K562 (cell line): ENCODE measurements around the gene SLC8A2. TPM values are rescaled to one million over a fixed set of nuclear protein-coding genes. Genes with fewer than 3 reads are reported as not detected.

ENCODE experiments used
- ATAC-seq: fragments of 200-7000 bp; cut with Tn5 transposase; 3 replicates; pipeline ENCODE4 v1.9.1; 2020; ENCODE audit warnings: moderate library complexity
- BruUV-seq: library from RNA; stranded (reverse); fragments of 400-500 nt; replicated peaks from 2 replicates; lab custom pipeline; 2021; lab: Mats Ljungman, UMichigan
- CTCF ChIA-PET: fragments of 300-600 bp; formaldehyde crosslinking; extraction: SDS; loops from one replicate; lab custom pipeline; 2021; ENCODE audit warnings: low intra/inter-chr PET ratio; lab: Yijun Ruan, JAX
- POLR2A ChIA-PET: fragments of 300-600, 350-650 bp; sonication (Branson Sonifier 250); formaldehyde crosslinking; extraction: SDS; loops from one replicate; lab custom pipeline; 2021; ENCODE audit warnings: antibody characterized with exemption, inconsistent platforms; lab: Yijun Ruan, JAX
- DNase-seq, 4 experiments: peaks; one replicate each; pipeline versions ENCODE4 v3.0.0 to v3.0.0-alpha.2; 2011 to 2018; ENCODE audit warnings: low spot score in 3 of 4, mixed read lengths in 3 of 4; ENCODE audit errors: extremely low read depth in 1 of 4
- FAIRE-seq: peaks from 2 replicates; lab custom pipeline; 2011; peaks lifted over from hg19 to GRCh38; lab: Jason Lieb, UNC
- H2AFZ ChIP-seq: 2 replicates; pipeline ENCODE4 v1.6.0; 2011; ENCODE audit warnings: low read depth, low read length, control low read depth, inconsistent platforms
- H3K27ac ChIP-seq: fragments of 200-600 bp; 3 replicates; pipeline ENCODE4 v1.8.0; 2011; ENCODE audit warnings: low read depth, mild to moderate bottlenecking, control low read depth, inconsistent platforms, low read length, moderate library complexity, mixed read lengths; ENCODE audit errors: extremely low read depth
- H3K27me3 ChIP-seq, 2 experiments: fragments of 300-600 bp in 1 of 2; 2 replicates in 1 of 2; 3 replicates in 1 of 2; pipeline versions ENCODE4 v1.6.0 to v1.8.0; 2011; ENCODE audit warnings: inconsistent platforms in 2 of 2, low read length in 2 of 2, mild to moderate bottlenecking in 1 of 2, mixed read lengths in 1 of 2, moderate library complexity in 1 of 2; ENCODE audit not compliant: control insufficient read depth in 2 of 2, insufficient read depth in 2 of 2
- H3K36me3 ChIP-seq: fragments of 300-600 bp; 3 replicates; pipeline ENCODE4 v1.8.0; 2011; ENCODE audit warnings: mild to moderate bottlenecking, low read length, inconsistent platforms; ENCODE audit not compliant: control insufficient read depth, insufficient read depth
- H3K4me1 ChIP-seq, 2 experiments: fragments of 200-600 bp in 1 of 2; replicated peaks in 1 of 2; 2 replicates in 1 of 2; 3 replicates in 1 of 2; pipeline versions ENCODE4 v1.5.1 to v1.8.0; 2011; ENCODE audit warnings: inconsistent platforms in 2 of 2, low read length in 2 of 2, mild to moderate bottlenecking in 1 of 2, mixed read lengths in 1 of 2, moderate library complexity in 1 of 2; ENCODE audit not compliant: control insufficient read depth in 2 of 2, insufficient read depth in 2 of 2
- H3K4me2 ChIP-seq: 2 replicates; pipeline ENCODE4 v1.6.1; 2011; ENCODE audit warnings: low read length, control low read depth, inconsistent platforms, mixed read lengths; ENCODE audit not compliant: insufficient read depth
- H3K4me3 ChIP-seq: fragments of 200-600 bp; sonication (generic), shearing (Covaris generic); 2 replicates; pipeline ENCODE4 v1.5.1; 2016; ENCODE audit warnings: control low read depth, inconsistent platforms
- H3K79me2 ChIP-seq: fragments of 200-600 bp; 3 replicates; pipeline ENCODE4 v1.8.0; 2011; ENCODE audit warnings: low read length, inconsistent platforms; ENCODE audit not compliant: control insufficient read depth, insufficient read depth
- H3K9ac ChIP-seq, 2 experiments: 2 replicates each; pipeline versions ENCODE4 v1.6.0 to v1.6.1; 2011; ENCODE audit warnings: low read depth in 2 of 2, low read length in 2 of 2, control low read depth in 1 of 2, inconsistent platforms in 1 of 2, mild to moderate bottlenecking in 1 of 2, mixed read lengths in 1 of 2; ENCODE audit not compliant: insufficient read depth in 1 of 2
- H3K9me1 ChIP-seq: one replicate; pipeline ENCODE4 v1.6.0; 2011; ENCODE audit warnings: inconsistent platforms, mild to moderate bottlenecking, low read length, moderate library complexity; ENCODE audit not compliant: control insufficient read depth, insufficient read depth
- H3K9me3 ChIP-seq: replicated peaks from 2 replicates; pipeline ENCODE4 v1.5.1; 2011; ENCODE audit warnings: low read depth, low read length, inconsistent platforms; ENCODE audit not compliant: control insufficient read depth, insufficient read depth
- H4K20me1 ChIP-seq: replicated peaks from 2 replicates; pipeline ENCODE4 v1.6.1; 2011; ENCODE audit warnings: low read length, inconsistent platforms, mixed read lengths; ENCODE audit not compliant: control insufficient read depth, insufficient read depth
- BRCA1 ChIP-seq, 2 experiments: fragments of 450-650 bp in 1 of 2; sonication (generic) in 1 of 2; formaldehyde crosslinking in 1 of 2; IDR thresholded peaks; 2 replicates each; pipeline versions ENCODE4 v1.5.0 to v1.6.1; 2017 to 2020; ENCODE audit warnings: mild to moderate bottlenecking in 1 of 2, missing genetic modification reagents in 1 of 2
- NCOR1 ChIP-seq: fragments of 450-650 bp; IDR thresholded peaks from 2 replicates; pipeline ENCODE4 v1.6.1; 2016; ENCODE audit warnings: mild to moderate bottlenecking, moderate library complexity
- SNIP1 ChIP-seq: fragments of 450-650 bp; IDR thresholded peaks from 2 replicates; pipeline ENCODE4 v1.7.1; 2017; ENCODE audit warnings: low read depth, mild to moderate bottlenecking
- TCFL5 ChIP-seq: fragments of 250-450 bp; sonication (Bioruptor Pico); conservative IDR thresholded peaks from 2 replicates; pipeline ENCODE4 v1.6.1; 2021; ENCODE audit warnings: mild to moderate bottlenecking, moderate library complexity, matching md5 sums
- ZNF436 ChIP-seq: fragments of 250-450, 450-650 bp; sonication (Bioruptor Pico); formaldehyde crosslinking; IDR thresholded peaks from 2 replicates; pipeline ENCODE4 v1.7.0; 2020; ENCODE audit warnings: mild to moderate bottlenecking
- ZNF561 ChIP-seq: fragments of 450-650 bp; formaldehyde crosslinking; conservative IDR thresholded peaks from 2 replicates; pipeline ENCODE4 v1.4.0; 2020; ENCODE audit warnings: mild to moderate bottlenecking, moderate library complexity
- WGBS: fragments of 100-300 bp; shearing (Covaris generic); methylation state at CpG from one replicate; pipeline ENCODE4 v1.1.6; 2016; ENCODE audit warnings: low coverage, mixed read lengths; ENCODE audit not compliant: insufficient coverage; ENCODE audit errors: missing lambda C conversion rate; 5-methylcytosine and 5-hydroxymethylcytosine counted together
- in situ Hi-C: fragments of 300-500 bp; cut with MboI; formaldehyde crosslinking; loops from 4 replicates; pipeline ENCODE4 v1.15.0; 2018; ENCODE audit warnings: inconsistent platforms, mixed read lengths
- intact Hi-C: fragments of 100-400 bp; cut with micrococcal nuclease; formaldehyde crosslinking; loops from 2 replicates; pipeline ENCODE4 v1.14.2; 2022
- polyA plus RNA-seq, 8 experiments: library from polyadenylated mRNA; depleted of rRNA in 4 of 8; stranded (reverse) in 5 of 8; unstranded in 3 of 8; fragments of >200 nt; fragmentation: Nextera tagmentation in 2 of 8; fragmentation: Illumina TruSeq in 1 of 8; extraction: Ambion mirVana in 2 of 8; extraction: Trizol in 1 of 8; gene quantifications; 2 replicates each; pipeline versions ENCODE4 v1.2.1 to v1.2.3, GENCODE V29; 2011 to 2014; ENCODE audit warnings: inconsistent platforms in 1 of 8, missing spikeins in 1 of 8
- total RNA-seq, 7 experiments: library from RNA; depleted of rRNA in 6 of 7; stranded (reverse); fragments of >200 nt in 6 of 7; fragmentation: Illumina TruSeq in 2 of 7; extraction: Trizol in 2 of 7; gene quantifications; 2 replicates each; pipeline versions ENCODE4 v1.2.1 to v1.2.3, GENCODE V29; 2011 to 2021; ENCODE audit warnings: low replicate concordance in 1 of 7
- TF ChIP-seq, protein P1 (sequence below), 2 experiments: fragments of 450-650 bp in 1 of 2; sonication (generic) in 1 of 2; formaldehyde crosslinking in 1 of 2; IDR thresholded peaks in 1 of 2; conservative IDR thresholded peaks in 1 of 2; 2 replicates each; pipeline versions ENCODE4 v1.6.1 to v1.8.1; 2016 to 2023; ENCODE audit warnings: mild to moderate bottlenecking in 2 of 2, moderate library complexity in 2 of 2, inconsistent platforms in 1 of 2, missing genetic modification reagents in 1 of 2

The SLC8A2 gene
- total and polyA plus RNA-seq, 9 of the 15 experiments (the other 6 are each of a cell fraction or from before 2014, with no cell fraction given) = 0.07 to 0.66 (median 0.24) TPM; not detected in 3

DNA sequence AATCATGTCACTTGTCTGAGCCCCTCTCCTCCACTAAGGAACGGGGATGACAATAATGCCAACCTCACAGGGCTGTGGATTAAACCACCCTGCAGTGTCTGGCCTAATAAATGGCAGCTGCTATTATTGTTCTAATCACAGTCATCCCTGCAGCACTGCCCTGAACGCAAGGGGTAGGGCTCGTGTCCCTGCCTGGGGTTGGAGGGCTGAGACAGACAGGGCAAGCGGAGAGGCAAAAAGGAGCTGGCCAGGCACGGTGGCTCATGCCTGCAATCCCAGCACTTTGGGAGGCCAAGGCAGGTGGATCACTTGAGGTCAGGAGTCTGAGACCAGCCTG lies 22.5 kb upstream of the SLC8A2 start:
- H3K9ac ChIP-seq = peak overlapping the region in 1 of 2 experiments; percentile 37; a peak in 1 of 4 replicates
- peaks cover 28 to 87% of the 10 kb centered on the region in 2 experiments; a peak in 4 of 5 replicates for H3K4me1 ChIP-seq
- no peak for FAIRE-seq
- DNase-seq = no peak
- no peak overlapping the region for H3K27ac ChIP-seq
- H3K9me1 ChIP-seq = peaks cover 5% of the 10 kb centered on the region
- H3K36me3 ChIP-seq = peaks cover 76% of the 10 kb centered on the region
- BruUV-seq = no TSS peak
- POLR2A ChIA-PET = interaction anchor here (0.5 kb wide), 1 partner anchor 249 kb away, joined by 3 read pairs; no protein-coding TSS in a partner anchor
- CTCF ChIA-PET = no interaction called here
- peaks cover 2% of the 10 kb centered on the region; the same call in 1 of the 3 replicates for H3K79me2 ChIP-seq
- no peak overlapping the region for H2AFZ ChIP-seq
- in situ Hi-C loops = no loop called here
- H3K27me3 ChIP-seq = no peaks in the 10 kb centered on the region
- ATAC-seq = no peak
- WGBS = 91% methylated on average over 4 of the region's 5 CpGs
- 0 out of 2 replicates have a peak, but pooled peaks cover 2% of the 10 kb centered on the region for H4K20me1 ChIP-seq
- no peaks in the 10 kb centered on the region for H3K9me3 ChIP-seq
- H3K4me2 ChIP-seq = no peak overlapping the region
- H3K4me3 ChIP-seq = no peak overlapping the region
- TF ChIP-seq BRCA1 (IDR thresholded peaks at IDR 0.05) (no peak), BRCA1 (CRISPR knock-in tag; IDR thresholded peaks at IDR 0.05) (no peak), SNIP1 (no peak), NCOR1 (no peak), ZNF561 (CRISPR knock-in tag) (no peak), TCFL5 (CRISPR knock-in tag) (no peak), ZNF436 (no peak)
- TF ChIP-seq, protein P1, sequence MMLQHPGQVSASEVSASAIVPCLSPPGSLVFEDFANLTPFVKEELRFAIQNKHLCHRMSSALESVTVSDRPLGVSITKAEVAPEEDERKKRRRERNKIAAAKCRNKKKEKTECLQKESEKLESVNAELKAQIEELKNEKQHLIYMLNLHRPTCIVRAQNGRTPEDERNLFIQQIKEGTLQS (IDR thresholded peaks at IDR 0.05) = no peak
- TF ChIP-seq, protein P1 (CRISPR knock-in tag; conservative IDR thresholded peaks at IDR 0.05) = no peak
- intact Hi-C loops = no loop called here
